ENCODE data around the gene BEND3. TPM values are rescaled to one million over a fixed set of nuclear protein-coding genes. Genes with fewer than 3 reads are reported as not detected.

BEND3 gene
- total RNA-seq, 4 donors from 2014 or later: 1.5 to 9.1 (median 3.4) TPM

- no peak for DNase-seq
- Histone ChIP-seq H3K36me3 (no peaks in the 10 kb centered on the region), H3K27ac (no peak overlapping the region), H3K9me3 (no peaks in the 10 kb centered on the region), H3K4me3 (no peak overlapping the region), H3K4me1 (no peaks in the 10 kb centered on the region), H3K27me3 (no peaks in the 10 kb centered on the region)
- TF ChIP-seq POLR2A (IDR thresholded peaks at IDR 0.05): no peak
- TF ChIP-seq, protein P1, sequence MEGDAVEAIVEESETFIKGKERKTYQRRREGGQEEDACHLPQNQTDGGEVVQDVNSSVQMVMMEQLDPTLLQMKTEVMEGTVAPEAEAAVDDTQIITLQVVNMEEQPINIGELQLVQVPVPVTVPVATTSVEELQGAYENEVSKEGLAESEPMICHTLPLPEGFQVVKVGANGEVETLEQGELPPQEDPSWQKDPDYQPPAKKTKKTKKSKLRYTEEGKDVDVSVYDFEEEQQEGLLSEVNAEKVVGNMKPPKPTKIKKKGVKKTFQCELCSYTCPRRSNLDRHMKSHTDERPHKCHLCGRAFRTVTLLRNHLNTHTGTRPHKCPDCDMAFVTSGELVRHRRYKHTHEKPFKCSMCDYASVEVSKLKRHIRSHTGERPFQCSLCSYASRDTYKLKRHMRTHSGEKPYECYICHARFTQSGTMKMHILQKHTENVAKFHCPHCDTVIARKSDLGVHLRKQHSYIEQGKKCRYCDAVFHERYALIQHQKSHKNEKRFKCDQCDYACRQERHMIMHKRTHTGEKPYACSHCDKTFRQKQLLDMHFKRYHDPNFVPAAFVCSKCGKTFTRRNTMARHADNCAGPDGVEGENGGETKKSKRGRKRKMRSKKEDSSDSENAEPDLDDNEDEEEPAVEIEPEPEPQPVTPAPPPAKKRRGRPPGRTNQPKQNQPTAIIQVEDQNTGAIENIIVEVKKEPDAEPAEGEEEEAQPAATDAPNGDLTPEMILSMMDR (IDR thresholded peaks at IDR 0.05): no peak
- intact Hi-C loops (cut with DNase I; ENCODE audit: low total_unique reads): no loop called here
These were observed 50.7 kb downstream of the BEND3 start for GRCh38 chr6:107064579-107065065.

DNA sequence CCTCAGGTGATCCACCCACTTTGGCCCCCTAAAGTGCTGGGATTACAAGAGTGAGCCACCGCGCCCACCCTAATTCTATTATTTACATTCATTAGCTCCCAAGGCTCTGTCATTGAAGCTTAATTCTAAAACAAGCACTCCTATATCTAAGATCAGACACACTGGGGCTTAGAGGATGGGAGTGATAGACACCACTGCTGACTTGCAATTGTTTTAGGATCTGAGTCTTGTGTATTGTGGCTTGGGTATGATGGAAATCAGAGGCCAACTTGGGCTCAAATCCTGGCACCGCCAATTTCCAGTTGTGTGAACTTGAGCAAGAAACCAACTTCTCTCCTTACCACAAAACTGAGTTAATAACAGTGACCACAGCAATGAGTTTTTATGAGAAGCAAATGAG lies 52.6 kb downstream of the BEND3 start:
- Histone ChIP-seq H3K4me3 (no peak overlapping the region), H3K36me3 (no peaks in the 10 kb centered on the region), H3K4me1 (no peaks in the 10 kb centered on the region), H3K27ac (no peak overlapping the region), H3K27me3 (no peaks in the 10 kb centered on the region), H3K9me3 (no peaks in the 10 kb centered on the region)
- intact Hi-C loops (cut with DNase I; ENCODE audit: low total_unique reads): no loop called here
- TF ChIP-seq, protein P1 (IDR thresholded peaks at IDR 0.05): no peak
- no peak for TF ChIP-seq POLR2A (IDR thresholded peaks at IDR 0.05)
- no peak for DNase-seq

GRCh38 chr6:107061125-107062020 lies 53.9 kb downstream of the BEND3 start:
- no peaks in the 10 kb centered on the region for H3K4me1 ChIP-seq
- no peak for TF ChIP-seq POLR2A (IDR thresholded peaks at IDR 0.05)
- TF ChIP-seq, protein P1 (IDR thresholded peaks at IDR 0.05): no peak
- no peaks in the 10 kb centered on the region for H3K9me3 ChIP-seq
- no peaks in the 10 kb centered on the region for H3K27me3 ChIP-seq
- no peak overlapping the region for H3K27ac ChIP-seq
- DNase-seq: no peak
- no peaks in the 10 kb centered on the region for H3K36me3 ChIP-seq
- intact Hi-C loops (cut with DNase I; ENCODE audit: low total_unique reads): no loop called here
- H3K4me3 ChIP-seq: no peak overlapping the region

DNA sequence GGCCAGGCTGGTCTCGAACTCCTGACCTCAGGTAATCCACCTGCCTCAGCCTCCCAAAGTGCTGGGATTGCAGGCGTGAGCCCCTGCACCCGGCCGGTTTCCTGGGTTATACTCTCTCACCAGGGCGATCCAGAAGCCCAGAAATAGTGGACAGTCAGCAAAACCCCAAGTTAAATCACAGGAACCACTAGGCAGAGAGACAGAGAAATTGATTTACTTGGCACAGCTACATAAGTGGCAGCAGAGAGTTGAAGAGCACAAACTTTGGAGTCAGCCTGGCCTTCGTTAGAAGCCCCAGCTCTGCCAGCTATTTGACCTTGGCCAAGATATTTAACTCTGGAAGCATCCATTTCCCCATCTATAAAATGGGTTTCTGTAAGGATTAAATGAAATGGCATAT lies 54.6 kb downstream of the BEND3 start:
- intact Hi-C loops (cut with DNase I; ENCODE audit: low total_unique reads): no loop called here
- DNase-seq: no peak
- Histone ChIP-seq H3K4me1 (no peaks in the 10 kb centered on the region), H3K36me3 (no peaks in the 10 kb centered on the region), H3K27me3 (no peaks in the 10 kb centered on the region), H3K27ac (no peak overlapping the region), H3K9me3 (no peaks in the 10 kb centered on the region), H3K4me3 (no peak overlapping the region)
- TF ChIP-seq, protein P1 (IDR thresholded peaks at IDR 0.05): no peak
- TF ChIP-seq POLR2A (IDR thresholded peaks at IDR 0.05): no peak

DNA sequence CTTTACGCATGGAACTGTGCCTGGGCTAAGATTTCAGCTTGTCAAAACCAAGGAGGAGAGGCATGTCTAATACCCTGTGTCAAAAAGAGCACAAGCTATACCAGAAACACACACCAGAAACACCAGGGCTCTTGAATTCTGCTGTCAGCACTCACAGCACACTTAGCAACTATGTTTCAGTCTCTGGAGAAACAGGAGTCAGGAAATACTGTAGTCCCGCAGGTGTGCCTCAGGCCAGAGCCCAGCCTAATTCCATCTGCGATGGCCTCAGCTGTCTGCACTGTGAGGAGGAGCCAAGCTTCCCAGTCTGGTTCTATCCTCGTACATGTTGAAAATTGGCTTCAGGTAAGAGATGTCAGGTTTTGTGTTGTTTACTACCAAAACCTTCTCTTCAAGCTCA lies 55.7 kb downstream of the BEND3 start:
- no peaks in the 10 kb centered on the region for H3K36me3 ChIP-seq
- no peak overlapping the region for H3K27ac ChIP-seq
- H3K4me3 ChIP-seq: no peak overlapping the region
- no peaks in the 10 kb centered on the region for H3K9me3 ChIP-seq
- no peaks in the 10 kb centered on the region for H3K27me3 ChIP-seq
- no peak for DNase-seq
- TF ChIP-seq, protein P1 (IDR thresholded peaks at IDR 0.05): no peak
- no peak for TF ChIP-seq POLR2A (IDR thresholded peaks at IDR 0.05)
- no peaks in the 10 kb centered on the region for H3K4me1 ChIP-seq
- intact Hi-C loops (cut with DNase I; ENCODE audit: low total_unique reads): no loop called here
